ENCODE data around the gene RHOBTB1.

- TF ChIP-seq CTCF (IDR thresholded peaks at IDR 0.05): peak; percentile 69 to 82 (median 73)
- no peak for TF ChIP-seq POLR2A (IDR thresholded peaks at IDR 0.05)
These were observed 20.6 kb upstream of the RHOBTB1 start for GRCh38 chr10:60964257-60965235.
